CD4-positive, alpha-beta T cell treated with Interleukin-4 for 1 hour (primary cell): Measurements from ENCODE around the gene STON1.
"Not testable (repeated sequence)": the region's sequence is repeated elsewhere in the genome, so short reads cannot be mapped to it uniquely, and the experiment has no call there.

Experiments used
- DNase-seq, 2 donors: peaks; one replicate each; pipeline ENCODE4 v3.0.0-alpha.2; 2020 to 2022

The STON1 gene

GRCh38 chr2:48528431-48528830, 1.5 kb upstream of the STON1 start:
- no peak for DNase-seq

- no peak for DNase-seq
These were observed 760 bp upstream of the STON1 start for GRCh38 chr2:48529194-48529593.

GRCh38 chr2:48529676-48530032, 300 bp upstream of the STON1 start:
- DNase-seq: no peak

- DNase-seq: no peak
These were observed 1.2 kb downstream of the STON1 start for GRCh38 chr2:48531141-48531648.

- DNase-seq: no peak
These were observed 2.2 kb downstream of the STON1 start for GRCh38 chr2:48532174-48532573.

GRCh38 chr2:48532824-48533223, 2.9 kb downstream of the STON1 start:
- no peak for DNase-seq

- no peak for DNase-seq
These were observed 4.8 kb downstream of the STON1 start for GRCh38 chr2:48534781-48535180.

- no peak for DNase-seq
These were observed 10.4 kb downstream of the STON1 start for GRCh38 chr2:48540237-48540935.

- DNase-seq: no peak
These were observed 11.9 kb downstream of the STON1 start for GRCh38 chr2:48541666-48542389.

- DNase-seq: no peak
These were observed 13.9 kb downstream of the STON1 start for GRCh38 chr2:48543895-48544294.

- no peak for DNase-seq
These were observed 15.3 kb downstream of the STON1 start for GRCh38 chr2:48545244-48545643.

GRCh38 chr2:48548840-48549239, 18.9 kb downstream of the STON1 start:
- DNase-seq: no peak

- no peak for DNase-seq
These were observed 20.0 kb downstream of the STON1 start for GRCh38 chr2:48549972-48550371.

- DNase-seq: no peak
These were observed 21.6 kb downstream of the STON1 start for GRCh38 chr2:48551548-48551947.

GRCh38 chr2:48555071-48555470, 25.1 kb downstream of the STON1 start:
- DNase-seq: not testable (repeated sequence)

GRCh38 chr2:48558456-48558855, 28.5 kb downstream of the STON1 start:
- DNase-seq: no peak

GRCh38 chr2:48560546-48561209, 30.7 kb downstream of the STON1 start:
- no peak for DNase-seq

GRCh38 chr2:48562281-48562680, 32.3 kb downstream of the STON1 start:
- DNase-seq: no peak

- DNase-seq: no peak
These were observed 36.8 kb downstream of the STON1 start for GRCh38 chr2:48566592-48567310.

GRCh38 chr2:48567671-48568070, 37.7 kb downstream of the STON1 start:
- DNase-seq: no peak

- no peak for DNase-seq
These were observed 38.6 kb downstream of the STON1 start for GRCh38 chr2:48568547-48568946.

GRCh38 chr2:48569433-48569832, 39.5 kb downstream of the STON1 start:
- no peak for DNase-seq

GRCh38 chr2:48572816-48573215, 42.9 kb downstream of the STON1 start:
- no peak for DNase-seq
